ENCODE measurements around the gene PLEKHM1.
A peak's percentile ranks its signal among the peaks of the same experiment; 100 is the strongest.

The PLEKHM1 gene

GRCh38 chr17:45440161-45440778 is 50.3 kb downstream of the PLEKHM1 start:
- no peak for DNase-seq

GRCh38 chr17:45438931-45439610 is 51.5 kb downstream of the PLEKHM1 start:
- DNase-seq = no peak

- DNase-seq = no peak
These were observed 52.8 kb downstream of the PLEKHM1 start for GRCh38 chr17:45437465-45438283.

GRCh38 chr17:45436625-45437464 is 53.7 kb downstream of the PLEKHM1 start:
- no peak for DNase-seq

GRCh38 chr17:45436161-45436560 is 54.4 kb downstream of the PLEKHM1 start:
- DNase-seq = no peak

- no peak for DNase-seq
These were observed 55.0 kb downstream of the PLEKHM1 start for GRCh38 chr17:45435481-45435880.

- DNase-seq = no peak
These were observed 57.4 kb downstream of the PLEKHM1 start for GRCh38 chr17:45433159-45433535.

- no peak for DNase-seq
These were observed 57.9 kb downstream of the PLEKHM1 start, which contains the start of gene ARHGAP27 for GRCh38 chr17:45432405-45433158. Gene ARHGAP27 (minus strand): TSS chr17:45432870. CDS start chr17:45430279, 2,591 bp downstream.

- peak; percentile 71 for DNase-seq
These were observed 58.8 kb downstream of the PLEKHM1 start for GRCh38 chr17:45431531-45432404.

- DNase-seq = no peak
These were observed 59.6 kb downstream of the PLEKHM1 start for GRCh38 chr17:45430738-45431530.

- DNase-seq = no peak
These were observed 60.3 kb downstream of the PLEKHM1 start for GRCh38 chr17:45430006-45430737.

- DNase-seq = no peak
These were observed 61.0 kb downstream of the PLEKHM1 start for GRCh38 chr17:45429339-45430005.

- DNase-seq = no peak
These were observed 61.6 kb downstream of the PLEKHM1 start for GRCh38 chr17:45428931-45429338.

GRCh38 chr17:45428050-45428617 is 62.4 kb downstream of the PLEKHM1 start:
- peak; percentile 81 for DNase-seq

GRCh38 chr17:45427181-45427835 is 63.2 kb downstream of the PLEKHM1 start:
- DNase-seq = no peak

GRCh38 chr17:45426561-45426960 is 64.0 kb downstream of the PLEKHM1 start:
- DNase-seq = no peak

GRCh38 chr17:45425984-45426413 is 64.5 kb downstream of the PLEKHM1 start:
- DNase-seq = no peak
